ENCODE data around the gene MAPK8.

GRCh38 chr10:48410503-48410902 lies 104.0 kb downstream of the MAPK8 start:
- TF ChIP-seq CTCF (IDR thresholded peaks at IDR 0.05) (no peak), POLR2AphosphoS5 (IDR thresholded peaks at IDR 0.05; ENCODE audit: insufficient read depth in 1 of 2, low read depth in 1 of 2) (no peak), POLR2A (IDR thresholded peaks at IDR 0.05) (no peak)
